ENCODE measurements around the gene CFAP58.

CFAP58 gene

GRCh38 chr10:104353325-104354048, at the start of gene CFAP58:
TSS of gene CFAP58 (plus strand) at chr10:104353833. CDS start at chr10:104353898, 65 bp downstream.
- DNase-seq (ENCODE audit: low read depth, low spot score): peak; percentile 79

GRCh38 chr10:104304356-104304745, 49.3 kb upstream of the CFAP58 start:
- no peak for DNase-seq (ENCODE audit: low read depth, low spot score)

- DNase-seq (ENCODE audit: low read depth, low spot score): no peak
These were observed 48.7 kb upstream of the CFAP58 start for GRCh38 chr10:104304927-104305326.

- DNase-seq (ENCODE audit: low read depth, low spot score): no peak
These were observed 46.7 kb upstream of the CFAP58 start for GRCh38 chr10:104306897-104307296.

GRCh38 chr10:104307576-104308438, 45.8 kb upstream of the CFAP58 start:
- no peak for DNase-seq (ENCODE audit: low read depth, low spot score)

GRCh38 chr10:104308439-104308903, 45.2 kb upstream of the CFAP58 start:
- no peak for DNase-seq (ENCODE audit: low read depth, low spot score)

- no peak for DNase-seq (ENCODE audit: low read depth, low spot score)
These were observed 43.4 kb upstream of the CFAP58 start for GRCh38 chr10:104309980-104310978.

- no peak for DNase-seq (ENCODE audit: low read depth, low spot score)
These were observed 42.4 kb upstream of the CFAP58 start for GRCh38 chr10:104311184-104311720.

- DNase-seq (ENCODE audit: low read depth, low spot score): no peak
These were observed 38.8 kb upstream of the CFAP58 start for GRCh38 chr10:104314591-104315485.

- no peak for DNase-seq (ENCODE audit: low read depth, low spot score)
These were observed 38.1 kb upstream of the CFAP58 start for GRCh38 chr10:104315486-104315921.

- DNase-seq (ENCODE audit: low read depth, low spot score): no peak
These were observed 37.1 kb upstream of the CFAP58 start for GRCh38 chr10:104316321-104317099.

GRCh38 chr10:104317269-104317710, 36.3 kb upstream of the CFAP58 start:
- no peak for DNase-seq (ENCODE audit: low read depth, low spot score)

- DNase-seq (ENCODE audit: low read depth, low spot score): no peak
These were observed 35.8 kb upstream of the CFAP58 start for GRCh38 chr10:104317726-104318299.

- DNase-seq (ENCODE audit: low read depth, low spot score): no peak
These were observed 35.3 kb upstream of the CFAP58 start for GRCh38 chr10:104318326-104318725.

GRCh38 chr10:104318810-104319741, 34.6 kb upstream of the CFAP58 start:
- no peak for DNase-seq (ENCODE audit: low read depth, low spot score)

- DNase-seq (ENCODE audit: low read depth, low spot score): no peak
These were observed 32.4 kb upstream of the CFAP58 start for GRCh38 chr10:104321226-104321625.

GRCh38 chr10:104321725-104322415, 31.8 kb upstream of the CFAP58 start:
- no peak for DNase-seq (ENCODE audit: low read depth, low spot score)
